ENCODE results near the gene TGFBR2.

TGFBR2 gene

DNA sequence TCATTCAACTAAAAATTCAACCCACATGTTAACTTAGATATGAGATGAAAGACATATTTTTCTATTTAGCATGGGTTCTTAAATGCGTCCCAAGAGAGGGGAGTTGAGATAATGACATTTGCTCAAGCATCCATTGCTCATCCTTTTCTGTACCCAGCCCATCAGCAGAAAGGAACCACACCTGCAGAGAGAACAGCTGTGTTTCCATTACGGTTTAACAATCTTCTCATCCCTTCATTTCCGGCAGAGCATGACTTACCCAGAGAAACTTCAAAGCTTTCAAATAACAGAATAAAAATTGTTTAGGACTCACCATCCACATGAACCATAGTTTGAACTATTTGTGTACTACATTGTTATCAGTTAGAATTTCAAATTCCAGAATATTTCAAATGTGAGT lies 113.1 kb downstream of the TGFBR2 start:
- no peak for DNase-seq (ENCODE audit: low read depth)

DNA sequence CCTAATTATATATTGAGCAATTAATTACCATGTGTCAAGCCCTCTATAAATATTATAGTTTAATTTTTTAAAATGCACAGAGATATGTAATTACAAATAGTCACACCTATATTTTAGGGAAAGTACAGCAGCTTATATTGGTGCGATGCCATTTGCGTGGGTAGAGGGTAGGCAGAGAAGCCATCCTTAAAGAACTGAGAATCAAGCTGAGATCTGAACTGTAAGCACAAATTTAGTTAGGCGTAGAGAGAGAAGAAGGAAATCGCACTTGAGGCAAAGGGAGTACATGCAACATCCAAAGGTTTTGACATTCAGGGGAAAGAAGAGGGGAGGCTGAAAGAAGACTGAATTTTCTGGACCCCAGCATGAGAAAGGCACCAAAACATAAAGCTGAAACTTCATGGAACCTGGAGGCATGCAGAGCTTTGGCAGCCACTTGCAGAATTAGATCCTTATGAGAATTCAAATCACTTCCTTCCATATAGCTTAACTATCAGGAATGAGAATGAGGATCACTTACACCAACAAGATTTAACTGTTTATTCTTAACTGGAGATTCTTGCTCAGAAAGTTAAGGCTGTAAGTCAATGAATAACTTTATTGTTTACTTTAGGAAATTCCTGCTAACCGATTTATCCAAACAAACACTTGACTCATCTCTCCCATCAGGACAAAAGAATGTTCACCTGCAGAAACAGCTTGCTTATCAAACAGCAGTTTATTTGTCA lies 114.3 kb downstream of the TGFBR2 start:
- DNase-seq (ENCODE audit: low read depth): peak; percentile 64

DNA sequence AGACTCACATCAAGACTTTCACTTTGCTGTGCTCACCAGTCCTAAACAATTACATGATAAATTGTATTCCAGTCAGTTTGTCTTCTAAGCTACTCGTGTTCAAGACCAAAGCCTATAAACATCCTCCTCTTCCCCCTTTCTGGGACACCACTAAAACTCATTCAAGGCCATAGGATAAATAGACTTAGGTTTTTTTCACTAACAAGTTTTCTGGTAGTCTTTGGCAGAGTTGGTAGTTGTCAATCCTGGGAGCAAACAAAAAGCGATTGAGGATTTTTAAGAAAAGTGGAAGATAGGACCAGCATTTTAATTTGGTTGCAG lies 114.9 kb downstream of the TGFBR2 start:
- DNase-seq (ENCODE audit: low read depth): no peak

DNA sequence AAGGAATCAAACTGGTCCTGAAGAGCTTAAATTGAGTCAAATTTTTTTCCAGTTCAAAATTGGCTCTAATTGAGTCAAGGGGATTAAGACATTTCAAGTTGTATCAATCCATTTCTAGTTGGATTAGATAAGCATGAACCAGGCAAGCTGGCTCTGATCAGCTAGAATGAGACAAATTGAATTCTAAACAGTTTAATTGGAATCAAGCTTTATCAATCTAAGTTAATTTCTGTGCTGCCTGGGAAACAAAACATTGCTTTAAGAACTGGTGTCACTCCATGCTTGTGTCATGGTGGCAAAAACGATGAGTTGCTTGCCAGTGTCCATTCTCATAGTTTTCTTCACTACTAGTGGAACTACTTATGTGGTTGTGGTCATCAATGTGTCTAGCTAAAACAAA lies 116.8 kb downstream of the TGFBR2 start:
- no peak for DNase-seq (ENCODE audit: low read depth)

DNA sequence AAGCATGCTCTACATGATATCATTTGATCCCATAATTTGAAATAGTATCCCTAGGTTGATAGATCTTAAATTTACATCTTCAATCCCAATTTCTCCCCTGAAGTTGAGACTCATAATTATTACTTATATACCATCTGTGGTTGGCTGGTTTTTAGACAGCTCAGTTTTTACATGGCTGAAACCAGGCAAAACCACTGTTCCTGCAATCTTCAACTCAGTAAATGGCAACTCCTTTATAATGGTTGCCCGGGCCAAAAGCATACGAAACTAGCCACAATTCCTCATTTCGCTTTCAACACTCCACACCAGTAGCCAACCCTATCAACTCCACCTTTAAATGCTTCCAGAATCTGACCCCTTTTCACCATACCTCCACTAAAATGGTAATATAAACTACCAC lies 118.5 kb downstream of the TGFBR2 start:
- DNase-seq (ENCODE audit: low read depth): no peak

DNA sequence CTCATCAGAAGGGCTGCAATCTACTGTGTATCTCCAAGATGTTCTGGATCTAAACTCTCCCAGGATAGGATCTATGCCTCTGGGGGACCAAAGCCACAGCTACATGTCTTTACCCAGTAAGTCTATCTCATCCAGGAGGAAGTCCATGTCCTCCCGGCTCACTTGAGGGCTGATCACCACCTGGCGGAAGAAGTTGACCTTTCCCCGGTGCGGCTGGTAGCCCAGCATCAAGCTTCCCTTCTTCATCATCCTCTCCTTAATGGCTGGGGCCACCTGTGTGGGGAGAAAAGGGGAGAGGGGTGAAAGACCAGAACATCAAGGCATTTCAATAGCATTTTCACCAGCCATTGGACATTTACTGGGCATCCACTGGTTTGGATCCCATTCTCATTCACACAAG lies 121.7 kb downstream of the TGFBR2 start:
- no peak for DNase-seq (ENCODE audit: low read depth)

DNA sequence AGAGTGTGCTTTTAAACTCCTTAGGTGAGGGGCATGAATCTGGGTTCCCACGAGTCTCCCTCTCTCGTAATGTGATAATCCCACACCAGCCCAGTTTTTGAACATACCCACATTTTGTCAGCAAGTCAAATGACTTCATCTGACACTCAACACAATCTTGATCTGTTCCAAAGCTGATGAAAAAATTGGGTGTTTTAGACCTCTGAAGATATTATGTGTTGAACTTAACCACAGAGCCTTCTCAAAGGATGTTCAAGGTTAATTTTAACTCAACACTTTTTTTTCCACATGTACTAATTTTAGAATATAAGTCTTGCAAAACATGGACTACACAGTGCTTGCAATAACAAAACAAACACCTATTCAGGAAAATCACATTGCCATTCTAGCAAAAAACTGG lies 123.1 kb downstream of the TGFBR2 start:
- no peak for DNase-seq (ENCODE audit: low read depth)

DNA sequence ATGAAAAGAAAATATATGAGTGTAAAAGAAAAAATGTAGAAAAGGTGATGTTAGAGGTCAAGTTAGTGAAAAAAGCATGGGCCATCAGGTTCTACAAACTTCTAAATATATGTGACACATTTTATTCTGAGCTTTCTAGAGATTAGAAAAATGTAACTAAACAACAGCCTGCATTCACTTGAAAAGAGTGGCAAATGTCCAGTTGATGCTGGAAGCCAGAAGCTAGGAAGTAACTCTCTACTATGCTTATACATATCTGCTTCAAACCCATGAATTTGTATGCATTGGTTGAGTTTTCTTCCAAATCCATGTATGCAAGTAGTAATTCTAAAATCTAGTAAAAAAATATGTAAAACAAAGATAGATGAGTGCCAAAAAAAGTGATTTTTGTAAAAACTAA lies 123.5 kb downstream of the TGFBR2 start:
- DNase-seq (ENCODE audit: low read depth): no peak

DNA sequence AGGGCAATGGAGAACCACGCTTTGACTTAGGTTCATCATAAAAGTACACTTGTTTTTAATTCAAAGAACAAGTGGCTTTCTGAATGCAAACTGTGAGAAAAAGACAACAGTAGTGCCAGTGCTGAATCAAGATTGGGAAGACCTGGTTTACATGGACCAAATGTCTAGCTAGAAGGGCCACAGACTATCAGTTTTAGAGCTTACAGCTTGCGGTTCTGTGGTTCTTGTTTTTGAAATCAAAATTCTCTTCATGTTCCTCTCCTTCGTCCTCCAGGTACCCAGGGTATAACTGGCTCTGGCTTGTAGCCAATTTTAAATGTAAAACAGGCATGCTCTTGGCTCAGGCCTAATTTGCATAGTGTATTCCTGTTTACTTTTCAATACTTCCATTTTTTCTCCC lies 124.6 kb downstream of the TGFBR2 start:
- DNase-seq (ENCODE audit: low read depth): no peak

DNA sequence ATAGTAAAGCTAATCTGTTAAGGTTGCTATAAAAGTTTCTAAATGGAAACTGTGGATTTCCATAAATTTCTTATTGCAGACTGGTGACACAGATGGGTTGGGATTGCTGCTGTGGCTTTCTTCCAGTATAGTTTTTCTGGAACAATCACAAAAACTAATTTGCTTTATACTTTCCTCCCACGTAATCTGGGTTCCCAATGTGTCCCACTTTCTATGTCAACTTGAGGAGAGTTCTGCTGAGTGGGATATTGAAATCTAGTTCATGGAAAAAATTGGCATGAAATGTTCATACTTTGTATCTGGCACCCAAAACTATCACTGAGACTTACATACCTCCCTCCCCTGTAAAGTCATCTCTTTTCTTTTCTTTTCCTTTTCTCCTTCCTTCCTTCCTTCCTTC lies 126.8 kb downstream of the TGFBR2 start:
- DNase-seq (ENCODE audit: low read depth): no peak

DNA sequence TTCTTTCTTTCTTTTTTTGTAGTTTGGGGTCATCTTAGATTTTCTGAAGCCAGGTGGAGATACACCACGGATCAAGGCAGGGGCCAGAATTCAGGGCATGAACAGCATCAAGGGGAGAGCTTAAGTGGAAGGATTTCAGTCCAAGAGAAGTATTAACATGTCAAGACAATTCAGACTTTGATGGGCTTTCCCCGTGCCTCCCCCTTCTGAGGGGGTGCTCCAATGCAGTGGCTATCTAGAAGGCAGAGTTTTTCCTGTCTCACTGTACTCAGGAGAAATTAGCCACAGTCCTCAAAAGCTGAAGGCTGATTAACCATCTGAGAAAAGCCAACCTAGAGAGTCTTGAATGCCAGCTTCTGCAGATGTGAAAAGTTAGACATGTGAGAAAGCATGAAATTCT lies 127.3 kb downstream of the TGFBR2 start:
- no peak for DNase-seq (ENCODE audit: low read depth)

DNA sequence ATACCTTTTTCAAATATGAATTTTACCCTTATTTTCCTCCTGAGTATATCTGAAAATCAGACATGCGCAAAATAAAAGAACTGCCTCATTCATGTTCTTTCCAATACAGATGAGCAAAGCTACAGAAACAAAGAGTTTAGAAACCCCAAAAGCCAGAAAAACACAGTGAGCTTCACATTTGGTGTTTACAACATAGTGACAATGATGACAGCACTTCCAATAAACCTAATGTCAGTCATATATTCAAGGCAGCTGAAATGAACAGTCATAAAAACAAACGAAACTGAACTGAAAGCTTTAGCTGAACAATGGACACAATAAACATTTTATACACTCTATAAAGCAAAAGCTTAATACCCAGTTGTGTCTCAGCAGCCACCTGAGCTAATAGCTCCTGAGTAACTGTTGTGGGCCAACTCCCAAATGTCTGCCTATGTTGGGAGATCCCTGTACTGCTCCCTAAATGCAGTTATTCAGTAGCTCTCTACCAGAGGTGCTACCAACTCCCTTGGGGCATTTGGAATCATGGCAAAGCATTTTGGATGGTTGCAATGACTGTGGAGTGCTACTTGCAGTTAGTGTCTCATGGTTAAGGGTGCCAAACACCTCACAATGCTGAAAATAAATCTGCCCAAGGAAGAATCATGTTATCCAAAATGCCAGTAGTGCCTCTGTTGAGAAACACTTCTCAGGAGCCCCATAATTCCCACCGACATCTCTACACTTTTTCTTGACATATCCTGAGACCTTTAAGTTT lies 131.5 kb downstream of the TGFBR2 start:
- DNase-seq (ENCODE audit: low read depth): no peak

DNA sequence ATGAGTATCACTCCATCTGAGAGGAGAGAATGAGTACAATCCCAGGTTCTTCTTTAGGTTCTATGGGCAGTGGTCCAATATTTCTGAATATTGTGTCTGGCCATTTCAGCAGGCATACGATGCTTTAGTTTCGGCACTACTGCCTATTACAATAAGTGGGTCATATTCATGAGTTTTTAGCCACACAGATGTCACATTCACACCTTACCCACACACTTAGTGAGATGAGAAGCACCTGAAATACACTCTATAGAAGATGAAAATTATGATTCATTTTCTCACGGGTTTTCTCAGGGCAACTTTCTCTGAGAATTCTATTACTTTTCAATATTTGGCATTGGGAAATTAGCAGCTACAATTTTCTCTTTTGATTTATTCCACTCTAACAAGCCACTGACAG lies 132.2 kb downstream of the TGFBR2 start:
- DNase-seq (ENCODE audit: low read depth): no peak

DNA sequence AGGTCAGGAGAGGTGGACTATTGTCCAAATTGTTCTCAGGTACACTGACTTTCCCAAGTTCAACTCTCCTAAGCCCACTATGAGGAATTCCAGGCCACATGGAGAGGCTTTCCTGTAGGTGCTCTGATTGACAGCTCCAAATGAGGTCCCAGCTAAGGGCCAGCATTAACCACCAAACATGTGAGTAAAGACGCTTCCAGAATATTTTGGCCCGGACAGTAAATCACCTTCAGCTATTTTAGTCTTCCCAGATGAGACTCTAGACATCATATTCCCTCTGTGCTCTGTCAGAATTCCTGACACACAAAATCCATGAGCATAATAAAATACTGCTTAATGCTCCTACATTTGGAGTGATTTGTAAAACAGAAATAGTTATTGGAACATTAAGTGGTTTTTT lies 135.5 kb downstream of the TGFBR2 start:
- DNase-seq (ENCODE audit: low read depth): no peak

DNA sequence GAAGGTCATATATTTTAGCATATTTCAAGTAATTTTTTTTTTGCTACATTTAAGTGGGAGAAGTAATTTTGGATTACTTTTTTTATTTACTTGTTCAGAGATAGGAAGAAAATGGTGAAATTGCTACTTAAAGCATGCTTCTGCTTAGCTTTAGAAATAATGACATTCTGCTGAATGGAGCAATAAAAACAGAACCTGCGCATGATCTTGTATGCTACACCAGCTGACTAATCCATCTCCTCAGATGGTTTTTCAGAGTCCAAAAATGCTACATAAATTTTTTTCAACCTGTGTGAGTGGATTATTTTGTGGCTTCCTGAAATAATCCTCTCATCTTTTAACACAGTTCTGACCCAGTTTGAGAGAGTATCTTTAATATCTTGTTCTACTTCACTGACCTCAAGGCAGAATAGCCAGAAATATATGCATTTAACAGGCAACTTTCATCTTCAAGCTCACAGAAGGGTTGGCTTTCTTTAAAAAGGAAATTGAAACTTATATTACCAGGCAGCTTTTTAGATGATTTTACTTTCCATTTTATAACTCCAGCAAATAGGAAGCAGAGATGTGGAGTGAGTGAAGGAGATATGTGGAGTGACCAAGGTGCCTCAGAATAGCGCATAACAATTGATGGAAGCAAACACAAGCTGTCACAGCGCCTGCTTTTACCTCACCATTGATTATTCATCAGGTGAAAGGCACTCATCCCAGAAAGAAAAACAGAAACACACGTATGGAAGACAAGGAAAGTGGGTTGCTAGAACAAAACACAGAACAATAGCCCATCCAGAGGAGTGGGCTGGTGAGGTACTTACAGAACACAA lies 136.6 kb downstream of the TGFBR2 start:
- DNase-seq (ENCODE audit: low read depth): no peak
